Gastroesophageal sphincter (tissue), 4 donors: ENCODE measurements around the gene LINC01488. TPM values are rescaled to one million over a fixed set of nuclear protein-coding genes. Genes with fewer than 3 reads are reported as not detected.

Experiments used
- ATAC-seq: fragments of 150-250 bp; one replicate; pipeline ENCODE4 v1.9.1; 2016; ENCODE audit warnings: mild to moderate bottlenecking, moderate library complexity
- H3K27ac ChIP-seq, 4 donors: fragments of 200-600 bp; sonication (generic) in 3 of 4; 1 replicate in 3 of 4; 2 replicates in 1 of 4; pipeline ENCODE4 v1.5.1; 2016 to 2019
- H3K27me3 ChIP-seq: fragments of 200-600 bp; sonication (generic); one replicate; pipeline ENCODE4 v1.5.1; 2019
- H3K36me3 ChIP-seq, 2 donors: fragments of 200-600 bp; sonication (generic); one replicate each; pipeline ENCODE4 v1.5.1; 2019; ENCODE audit warnings: control low read depth in 1 of 2
- H3K4me1 ChIP-seq, 3 donors: fragments of 200-600 bp; sonication (generic); 1 replicate in 2 of 3; 2 replicates in 1 of 3; pipeline ENCODE4 v1.5.1; 2016 to 2019; ENCODE audit warnings: control low read depth in 2 of 3
- H3K4me3 ChIP-seq, 2 donors: fragments of 200-600 bp; sonication (generic); one replicate each; pipeline ENCODE4 v1.5.1; 2019; ENCODE audit warnings: mild to moderate bottlenecking in 1 of 2, moderate library complexity in 1 of 2
- H3K9me3 ChIP-seq, 3 donors: fragments of 200-600 bp; sonication (generic); one replicate each; pipeline ENCODE4 v1.5.1; 2017 to 2019; ENCODE audit warnings: control low read depth in 2 of 3
- CTCF ChIP-seq, 4 experiments: fragments of 200-600 bp in 2 of 4; fragments of 450-650 bp in 2 of 4; sonication (generic) in 1 of 4; IDR thresholded peaks; one replicate each; pipeline ENCODE4 v1.5.1; 2017 to 2019; ENCODE audit warnings: antibody characterized with exemption in 4 of 4, mild to moderate bottlenecking in 2 of 4, moderate library complexity in 2 of 4
- EP300 ChIP-seq: sonication (generic); formaldehyde crosslinking; IDR thresholded peaks from one replicate; pipeline ENCODE4 v1.6.1; 2017; ENCODE audit warnings: antibody characterized with exemption, mild to moderate bottlenecking
- POLR2A ChIP-seq, 2 donors: fragments of 450-650 bp; IDR thresholded peaks; one replicate each; pipeline ENCODE4 v1.6.1; 2017; ENCODE audit warnings: antibody characterized with exemption in 2 of 2, mild to moderate bottlenecking in 2 of 2, moderate library complexity in 1 of 2
- POLR2AphosphoS5 ChIP-seq: sonication (generic); formaldehyde crosslinking; IDR thresholded peaks from one replicate; pipeline ENCODE4 v1.6.1; 2017; ENCODE audit warnings: antibody characterized with exemption
- WGBS, 2 donors: methylation state at CpG; one replicate each; pipeline ENCODE4 v1.1.5; 2018; ENCODE audit warnings: low coverage in 1 of 2; 5-methylcytosine and 5-hydroxymethylcytosine counted together
- total RNA-seq, 4 donors: library from RNA; depleted of rRNA; stranded (reverse); fragments of >200 nt; gene quantifications; one replicate each; pipeline ENCODE4 v1.1.0, GENCODE V29; 2016

Gene LINC01488
- total RNA-seq, 4 donors from 2014 or later = not detected

- H3K9me3 ChIP-seq = peaks cover 0 to 11% (median 0%) of the 10 kb centered on the region in 3 donors
- 88 to 92% methylated on average over 1 to 2 of the region's 5 CpGs for WGBS, 2 donors
- H3K27ac ChIP-seq = no peak overlapping the region
- TF ChIP-seq CTCF (IDR thresholded peaks at IDR 0.05) = no peak
- TF ChIP-seq POLR2A (IDR thresholded peaks at IDR 0.05) = no peak
- no peak for TF ChIP-seq POLR2AphosphoS5
- no peak for TF ChIP-seq EP300
- H3K4me1 ChIP-seq = peaks cover 0 to 15% (median 0%) of the 10 kb centered on the region in 3 donors
- H3K27me3 ChIP-seq = peaks cover 16% of the 10 kb centered on the region
- ATAC-seq = no peak
- no peak overlapping the region for H3K4me3 ChIP-seq
- H3K36me3 ChIP-seq = no peaks in the 10 kb centered on the region
Measured at GRCh38 chr11:69473276-69473845, 8.1 kb upstream of the LINC01488 start.

GRCh38 chr11:69474736-69475135 lies 6.7 kb upstream of the LINC01488 start:
- Histone ChIP-seq H3K36me3 (no peaks in the 10 kb centered on the region), H3K27ac (no peak overlapping the region), H3K4me1 (peaks cover 0 to 17% (median 0%) of the 10 kb centered on the region in 3 donors), H3K27me3 (peaks cover 16% of the 10 kb centered on the region), H3K4me3 (no peak overlapping the region), H3K9me3 (peaks cover 0 to 11% (median 0%) of the 10 kb centered on the region in 3 donors)
- TF ChIP-seq CTCF (IDR thresholded peaks at IDR 0.05) (no peak), EP300 (no peak), POLR2AphosphoS5 (no peak), POLR2A (IDR thresholded peaks at IDR 0.05) (no peak)
- ATAC-seq = no peak
- 83 to 100% methylated on average over 2 of the region's 9 CpGs for WGBS, 2 donors

GRCh38 chr11:69475141-69475865 lies 6.2 kb upstream of the LINC01488 start:
- H3K27ac ChIP-seq = no peak overlapping the region
- TF ChIP-seq POLR2AphosphoS5 (no peak), POLR2A (IDR thresholded peaks at IDR 0.05) (no peak), CTCF (IDR thresholded peaks at IDR 0.05) (no peak), EP300 (no peak)
- ATAC-seq = no peak
- no peak overlapping the region for H3K4me3 ChIP-seq
- H3K36me3 ChIP-seq = no peaks in the 10 kb centered on the region
- H3K27me3 ChIP-seq = peaks cover 16% of the 10 kb centered on the region
- 92% methylated on average over 3 of the region's 19 CpGs; no CpG with 5 or more reads in 1 of the 2 donors for WGBS, 2 donors
- H3K4me1 ChIP-seq = peaks cover 0 to 23% (median 0%) of the 10 kb centered on the region in 3 donors
- H3K9me3 ChIP-seq = peaks cover 0 to 11% (median 0%) of the 10 kb centered on the region in 3 donors

GRCh38 chr11:69475866-69476471 lies 5.5 kb upstream of the LINC01488 start:
- 84 to 100% methylated on average over 2 to 8 of the region's 24 CpGs for WGBS, 2 donors
- H3K4me1 ChIP-seq = peaks cover 0 to 25% (median 0%) of the 10 kb centered on the region in 3 donors
- no peaks in the 10 kb centered on the region for H3K36me3 ChIP-seq
- no peak for TF ChIP-seq EP300
- TF ChIP-seq CTCF (IDR thresholded peaks at IDR 0.05) = no peak
- TF ChIP-seq POLR2A (IDR thresholded peaks at IDR 0.05) = no peak
- TF ChIP-seq POLR2AphosphoS5 = no peak
- peaks cover 16% of the 10 kb centered on the region for H3K27me3 ChIP-seq
- peaks cover 0 to 11% (median 0%) of the 10 kb centered on the region in 3 donors for H3K9me3 ChIP-seq
- no peak overlapping the region for H3K4me3 ChIP-seq
- no peak for ATAC-seq
- H3K27ac ChIP-seq = no peak overlapping the region
